Endothelial cell of umbilical vein (primary cell): ENCODE data around the gene RBKS. TPM values are rescaled to one million over a fixed set of nuclear protein-coding genes. Genes with fewer than 3 reads are reported as not detected.

Experiments used
- BruUV-seq: library from RNA; stranded (reverse); fragments of 400-500 nt; replicated peaks from 2 replicates; lab custom pipeline; 2021; lab: Mats Ljungman, UMichigan
- CTCF ChIA-PET: fragments of 300-600, 350-600 bp; sonication (Branson Sonifier 250); formaldehyde crosslinking; loops from one replicate; lab custom pipeline; 2021; ENCODE audit warnings: antibody characterized with exemption, inconsistent platforms; lab: Charles Lee
- POLR2A ChIA-PET: fragments of 300-600, 350-600 bp; sonication (Branson Sonifier 250); formaldehyde crosslinking; loops from one replicate; lab custom pipeline; 2021; ENCODE audit warnings: antibody characterized with exemption, inconsistent platforms; lab: Charles Lee
- DNase-seq: peaks from one replicate; pipeline ENCODE4 v3.0.0-alpha.2; 2011; ENCODE audit warnings: low read depth, low spot score
- FAIRE-seq: peaks from 2 replicates; lab custom pipeline; 2011; peaks lifted over from hg19 to GRCh38; lab: Jason Lieb, UNC
- H2AFZ ChIP-seq: 2 replicates; pipeline ENCODE4 v1.6.0; 2012; ENCODE audit warnings: low read depth, low read length, control low read depth, inconsistent platforms
- H3K27ac ChIP-seq: 2 replicates; pipeline ENCODE4 v1.5.1; 2011; ENCODE audit warnings: low read depth, mild to moderate bottlenecking, control low read depth, low read length, moderate library complexity; ENCODE audit not compliant: insufficient read depth
- H3K27me3 ChIP-seq, 2 experiments: 2 replicates each; pipeline versions ENCODE4 v1.6.0 to v1.6.1; 2011; ENCODE audit warnings: low read length in 2 of 2, mixed read lengths in 1 of 2; ENCODE audit not compliant: control insufficient read depth in 2 of 2, insufficient read depth in 2 of 2
- H3K36me3 ChIP-seq, 2 experiments: 2 replicates in 1 of 2; 3 replicates in 1 of 2; pipeline ENCODE4 v1.5.1; 2011; ENCODE audit warnings: low read length in 2 of 2, mild to moderate bottlenecking in 1 of 2, moderate library complexity in 1 of 2; ENCODE audit not compliant: control insufficient read depth in 2 of 2, insufficient read depth in 2 of 2; ENCODE audit errors: extremely low read depth in 1 of 2
- H3K4me1 ChIP-seq: 3 replicates; pipeline ENCODE4 v1.5.1; 2011; ENCODE audit warnings: mild to moderate bottlenecking, low read length; ENCODE audit not compliant: control insufficient read depth, insufficient read depth; ENCODE audit errors: extremely low read depth
- H3K4me2 ChIP-seq: 2 replicates; pipeline ENCODE4 v1.6.1; 2011; ENCODE audit warnings: low read length, control low read depth, mixed read lengths; ENCODE audit not compliant: insufficient read depth
- H3K4me3 ChIP-seq, 3 experiments: fragments of 200-600 bp in 1 of 3; sonication (generic), shearing (Covaris generic) in 1 of 3; replicated peaks in 1 of 3; 2 replicates each; pipeline ENCODE4 v1.5.1; 2011 to 2016; ENCODE audit warnings: control low read depth in 3 of 3, low read length in 3 of 3, mild to moderate bottlenecking in 2 of 3, inconsistent platforms in 1 of 3, low read depth in 1 of 3, moderate library complexity in 1 of 3; ENCODE audit not compliant: insufficient read depth in 1 of 3
- H3K79me2 ChIP-seq: 2 replicates; pipeline ENCODE4 v1.6.0; 2012; ENCODE audit warnings: low read length, inconsistent platforms; ENCODE audit not compliant: control insufficient read depth, insufficient read depth
- H3K9ac ChIP-seq: replicated peaks from 2 replicates; pipeline ENCODE3; 2011; ENCODE audit warnings: low read length, control low read depth; ENCODE audit not compliant: insufficient read depth; ENCODE audit errors: extremely low read depth
- H3K9me1 ChIP-seq: replicated peaks from 3 replicates; pipeline ENCODE4 v1.6.0; 2011; ENCODE audit warnings: mild to moderate bottlenecking, low read length; ENCODE audit not compliant: control insufficient read depth, insufficient read depth; ENCODE audit errors: extremely low read depth
- H3K9me3 ChIP-seq: replicated peaks from 2 replicates; pipeline ENCODE4 v1.5.1; 2012; ENCODE audit warnings: low read length, inconsistent platforms; ENCODE audit not compliant: control insufficient read depth, insufficient read depth
- H4K20me1 ChIP-seq: replicated peaks from 2 replicates; pipeline ENCODE3; 2011; ENCODE audit warnings: mild to moderate bottlenecking, low read length; ENCODE audit not compliant: control insufficient read depth, insufficient read depth; ENCODE audit errors: extremely low read depth
- CTCF ChIP-seq, 2 donors: IDR thresholded peaks; 1 replicate in 1 of 2; 2 replicates in 1 of 2; pipeline ENCODE4 v1.5.1; 2011; ENCODE audit warnings: low read length in 2 of 2, mild to moderate bottlenecking in 2 of 2, moderate library complexity in 2 of 2, control low read depth in 1 of 2, inconsistent platforms in 1 of 2, low read depth in 1 of 2; ENCODE audit not compliant: insufficient read depth in 1 of 2; ENCODE audit errors: extremely low read depth in 1 of 2
- EZH2 ChIP-seq: IDR thresholded peaks from 2 replicates; pipeline ENCODE4 v1.6.1; 2012; ENCODE audit warnings: borderline replicate concordance, low read depth, mild to moderate bottlenecking, moderate library complexity, low read length, inconsistent platforms; ENCODE audit not compliant: severe bottlenecking
- JUN ChIP-seq: IDR thresholded peaks from 2 replicates; pipeline ENCODE4 v1.6.1; 2011; ENCODE audit warnings: borderline replicate concordance, low read depth; ENCODE audit not compliant: insufficient read length, insufficient read depth
- MAX ChIP-seq: IDR thresholded peaks from 2 replicates; pipeline ENCODE4 v1.6.1; 2011; ENCODE audit not compliant: insufficient read depth, insufficient read length
- POLR2A ChIP-seq: IDR thresholded peaks from 2 replicates; pipeline ENCODE4 v1.6.1; 2012; ENCODE audit warnings: low read depth, mild to moderate bottlenecking, control low read depth, low read length
- POLR2AphosphoS5 ChIP-seq: IDR thresholded peaks from 2 replicates; pipeline ENCODE4 v1.6.1; 2012; ENCODE audit warnings: low read depth, mild to moderate bottlenecking, control low read depth, low read length, moderate library complexity; ENCODE audit not compliant: insufficient read depth
- dilution Hi-C: fragments of 300-500 bp; cut with MboI; formaldehyde crosslinking; loops from one replicate; pipeline ENCODE4 v1.15.0; 2019; ENCODE audit warnings: low sequenced_read_pairs; ENCODE audit not compliant: extremely low pct_ligation_motif_present
- intact Hi-C: fragments of 100-400 bp; cut with micrococcal nuclease; formaldehyde crosslinking; loops from one replicate; pipeline ENCODE4 v1.10.0; 2022
- polyA plus RNA-seq, 4 experiments: library from polyadenylated mRNA; depleted of rRNA in 3 of 4; stranded (reverse) in 3 of 4; unstranded in 1 of 4; fragments of >200 nt; gene quantifications; 2 replicates each; pipeline versions ENCODE4 v1.2.1 to v1.2.3, GENCODE V29; 2011 to 2012; ENCODE audit warnings: missing spikeins in 1 of 4
- total RNA-seq: library from RNA; stranded (reverse); gene quantifications from 2 replicates; pipeline ENCODE4 v1.2.3, GENCODE V29; 2021

Gene RBKS
- total and polyA plus RNA-seq, 2 donors (not counting 3 experiments of a cell fraction or from before 2014, with no cell fraction given): 0.64 to 1.8 TPM

- peaks cover 0 to 3% of the 10 kb centered on the region in 2 experiments for H3K36me3 ChIP-seq
- peaks cover 24% of the 10 kb centered on the region for H3K4me1 ChIP-seq
- no peak overlapping the region for H3K4me3 ChIP-seq
- ChIA-PET POLR2A (no interaction called here), CTCF (no interaction called here)
- no peaks in the 10 kb centered on the region for H3K9me3 ChIP-seq
- TF ChIP-seq MAX (no peak), JUN (no peak), EZH2 (no peak), CTCF (IDR thresholded peaks at IDR 0.05; ENCODE audit: extremely low read depth in 1 of 2, insufficient read depth in 1 of 2, low read depth in 1 of 2, low read length in 2 of 2) (no peak), POLR2A (no peak), POLR2AphosphoS5 (no peak)
- intact Hi-C loops: no loop called here
- FAIRE-seq (no peak), DNase-seq (no peak)
- no peak overlapping the region for H3K9ac ChIP-seq
- no peaks in the 10 kb centered on the region for H3K27me3 ChIP-seq
- H2AFZ ChIP-seq: no peak overlapping the region
- no TSS peak for BruUV-seq
- H3K79me2 ChIP-seq: no peaks in the 10 kb centered on the region
- no peak overlapping the region for H3K27ac ChIP-seq
- no peaks in the 10 kb centered on the region for H3K9me1 ChIP-seq
- H4K20me1 ChIP-seq: no peaks in the 10 kb centered on the region
- no peak overlapping the region for H3K4me2 ChIP-seq
- dilution Hi-C loops: no loop called here
Observed at GRCh38 chr2:27929916-27930486, 39.8 kb upstream of the RBKS start.
